GM06990 (cell line): ENCODE results near the gene ISCU.
"Not testable (repeated sequence)": the region's sequence is repeated elsewhere in the genome, so short reads cannot be mapped to it uniquely, and the experiment has no call there.

Experiments
- DNase-seq: peaks from one replicate; pipeline ENCODE4 v3.0.0-alpha.2; 2011; ENCODE audit not compliant: insufficient read length; ENCODE audit errors: extremely low read depth
- H3K27me3 ChIP-seq: replicated peaks from 2 replicates; pipeline ENCODE4 v1.6.0; 2011; ENCODE audit warnings: low read length; ENCODE audit not compliant: control insufficient read depth, insufficient read depth
- H3K36me3 ChIP-seq: 2 replicates; pipeline ENCODE4 v1.5.1; 2011; ENCODE audit warnings: low read length; ENCODE audit not compliant: control insufficient read depth, insufficient read depth
- H3K4me3 ChIP-seq: replicated peaks from 2 replicates; pipeline ENCODE4 v1.5.1; 2011; ENCODE audit warnings: low read depth, mild to moderate bottlenecking, control low read depth, low read length
- TF ChIP-seq, protein P1 (sequence below): IDR thresholded peaks from 2 replicates; pipeline ENCODE4 v1.5.1; 2011; ENCODE audit warnings: low read length, control low read depth, mild to moderate bottlenecking, inconsistent platforms; ENCODE audit not compliant: insufficient read depth, poor library complexity, severe bottlenecking

Gene ISCU

GRCh38 chr12:108551535-108551934, 10.9 kb upstream of the ISCU start:
- Histone ChIP-seq H3K27me3 (no peaks in the 10 kb centered on the region), H3K36me3 (peaks cover 5% of the 10 kb centered on the region), H3K4me3 (no peak overlapping the region)
- no peak for DNase-seq
- TF ChIP-seq, protein P1, sequence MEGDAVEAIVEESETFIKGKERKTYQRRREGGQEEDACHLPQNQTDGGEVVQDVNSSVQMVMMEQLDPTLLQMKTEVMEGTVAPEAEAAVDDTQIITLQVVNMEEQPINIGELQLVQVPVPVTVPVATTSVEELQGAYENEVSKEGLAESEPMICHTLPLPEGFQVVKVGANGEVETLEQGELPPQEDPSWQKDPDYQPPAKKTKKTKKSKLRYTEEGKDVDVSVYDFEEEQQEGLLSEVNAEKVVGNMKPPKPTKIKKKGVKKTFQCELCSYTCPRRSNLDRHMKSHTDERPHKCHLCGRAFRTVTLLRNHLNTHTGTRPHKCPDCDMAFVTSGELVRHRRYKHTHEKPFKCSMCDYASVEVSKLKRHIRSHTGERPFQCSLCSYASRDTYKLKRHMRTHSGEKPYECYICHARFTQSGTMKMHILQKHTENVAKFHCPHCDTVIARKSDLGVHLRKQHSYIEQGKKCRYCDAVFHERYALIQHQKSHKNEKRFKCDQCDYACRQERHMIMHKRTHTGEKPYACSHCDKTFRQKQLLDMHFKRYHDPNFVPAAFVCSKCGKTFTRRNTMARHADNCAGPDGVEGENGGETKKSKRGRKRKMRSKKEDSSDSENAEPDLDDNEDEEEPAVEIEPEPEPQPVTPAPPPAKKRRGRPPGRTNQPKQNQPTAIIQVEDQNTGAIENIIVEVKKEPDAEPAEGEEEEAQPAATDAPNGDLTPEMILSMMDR, result no peak

- no peak for DNase-seq
- Histone ChIP-seq H3K4me3 (no peak overlapping the region), H3K36me3 (peaks cover 8% of the 10 kb centered on the region), H3K27me3 (no peaks in the 10 kb centered on the region)
- TF ChIP-seq, protein P1, result no peak
Measured at GRCh38 chr12:108553799-108554198, 8.6 kb upstream of the ISCU start.

- H3K27me3 ChIP-seq, DNase-seq, H3K36me3 ChIP-seq, H3K4me3 ChIP-seq: not testable (repeated sequence)
Measured at GRCh38 chr12:108555383-108555782, 7.0 kb upstream of the ISCU start.

- TF ChIP-seq, protein P1, result no peak
- no peaks in the 10 kb centered on the region for H3K27me3 ChIP-seq
- H3K4me3 ChIP-seq, result peak overlapping the region; percentile 99
- peaks cover 8% of the 10 kb centered on the region for H3K36me3 ChIP-seq
- no peak for DNase-seq
Measured at GRCh38 chr12:108559007-108559655, 3.3 kb upstream of the ISCU start.

GRCh38 chr12:108559748-108560147, 2.6 kb upstream of the ISCU start:
- TF ChIP-seq, protein P1, result peak; percentile 27
- no peak for DNase-seq
- H3K27me3 ChIP-seq, result no peaks in the 10 kb centered on the region
- peak overlapping the region; percentile 99 for H3K4me3 ChIP-seq
- H3K36me3 ChIP-seq, result peaks cover 8% of the 10 kb centered on the region

DNA sequence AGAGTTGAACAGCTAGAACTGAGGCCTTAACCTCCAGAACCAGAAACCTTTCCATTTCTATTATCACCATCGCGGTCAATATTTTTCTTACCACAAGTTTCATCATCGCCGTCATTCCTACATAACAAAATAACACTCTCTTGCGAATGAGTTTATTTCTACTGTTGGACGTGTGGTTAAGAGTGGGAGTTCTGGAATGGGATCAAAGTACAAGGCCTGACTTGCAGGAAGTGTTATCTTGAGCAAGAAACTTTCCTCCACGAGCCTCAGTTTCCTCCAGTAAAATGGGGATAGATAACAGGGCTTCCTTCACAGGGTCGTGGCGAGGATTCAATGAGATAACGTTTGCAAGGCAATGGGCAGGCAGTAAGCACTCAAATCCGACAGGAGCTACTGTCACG, 2.1 kb upstream of the ISCU start:
- H3K36me3 ChIP-seq, result peaks cover 11% of the 10 kb centered on the region
- peak overlapping the region; percentile 99 for H3K4me3 ChIP-seq
- no peaks in the 10 kb centered on the region for H3K27me3 ChIP-seq
- DNase-seq, result no peak
- TF ChIP-seq, protein P1, result no peak
